Activated CD8-positive, alpha-beta memory T cell treated with anti-CD3 and anti-CD28 coated beads for 4 hours (primary cell): Measurements from ENCODE around the gene PDAP1.
"Not testable (repeated sequence)": the region's sequence is repeated elsewhere in the genome, so short reads cannot be mapped to it uniquely, and the experiment has no call there.

ENCODE experiments used
- DNase-seq, 2 donors: peaks; one replicate each; pipeline ENCODE4 v3.0.0-alpha.2; 2020; ENCODE audit warnings: low read depth in 2 of 2

The PDAP1 gene

GRCh38 chr7:99424932-99425730, 16.7 kb upstream of the PDAP1 start:
- no peak for DNase-seq

GRCh38 chr7:99422625-99423024, 14.2 kb upstream of the PDAP1 start:
- no peak for DNase-seq

GRCh38 chr7:99422186-99422585, 13.8 kb upstream of the PDAP1 start:
- no peak for DNase-seq

GRCh38 chr7:99420986-99421385, 12.6 kb upstream of the PDAP1 start:
- DNase-seq: no peak

- no peak for DNase-seq
Measured at GRCh38 chr7:99420213-99420612, 11.8 kb upstream of the PDAP1 start.

GRCh38 chr7:99419323-99420021, 11.1 kb upstream of the PDAP1 start:
- DNase-seq: no peak

GRCh38 chr7:99418260-99418659, 9.9 kb upstream of the PDAP1 start:
- DNase-seq: no peak

GRCh38 chr7:99415513-99416127, 7.2 kb upstream of the PDAP1 start:
- DNase-seq: not testable (repeated sequence)

GRCh38 chr7:99410635-99411034, 2.2 kb upstream of the PDAP1 start:
- no peak for DNase-seq

- no peak for DNase-seq
Measured at GRCh38 chr7:99409806-99410205, 1.4 kb upstream of the PDAP1 start.

GRCh38 chr7:99409192-99409572, 785 bp upstream of the PDAP1 start:
- no peak for DNase-seq

- no peak for DNase-seq
Measured at GRCh38 chr7:99407872-99408378, 472 bp downstream of the PDAP1 start.

GRCh38 chr7:99406557-99406956, 1.8 kb downstream of the PDAP1 start:
- DNase-seq: no peak

GRCh38 chr7:99404977-99405320, 3.4 kb downstream of the PDAP1 start:
- no peak for DNase-seq

GRCh38 chr7:99404235-99404976, 4.0 kb downstream of the PDAP1 start:
- DNase-seq: no peak

GRCh38 chr7:99403764-99404163, 4.6 kb downstream of the PDAP1 start:
- no peak for DNase-seq

- no peak for DNase-seq
Measured at GRCh38 chr7:99402854-99403253, 5.5 kb downstream of the PDAP1 start.

GRCh38 chr7:99399597-99399996, 8.8 kb downstream of the PDAP1 start:
- no peak for DNase-seq

- no peak for DNase-seq
Measured at GRCh38 chr7:99398891-99399445, 9.4 kb downstream of the PDAP1 start.

GRCh38 chr7:99397297-99397983, 11.0 kb downstream of the PDAP1 start:
- DNase-seq: no peak
